GM12801 (cell line): ENCODE measurements around the gene TREX2.

Experiments
- CTCF ChIP-seq: IDR thresholded peaks from one replicate; pipeline ENCODE4 v1.5.1; 2011; ENCODE audit warnings: control low read depth; ENCODE audit not compliant: insufficient read length; ENCODE audit errors: extremely low read depth

TREX2 gene

GRCh38 chrX:153491351-153491914, 45.6 kb upstream of the TREX2 start:
- no peak for TF ChIP-seq CTCF

GRCh38 chrX:153490217-153490930, 44.5 kb upstream of the TREX2 start:
- no peak for TF ChIP-seq CTCF

- TF ChIP-seq CTCF: no peak
Observed at GRCh38 chrX:153488231-153488914, 42.5 kb upstream of the TREX2 start.

GRCh38 chrX:153487590-153488071, 41.8 kb upstream of the TREX2 start:
- no peak for TF ChIP-seq CTCF

GRCh38 chrX:153486171-153486570, 40.3 kb upstream of the TREX2 start:
- no peak for TF ChIP-seq CTCF

GRCh38 chrX:153485396-153486080, 39.7 kb upstream of the TREX2 start:
- TF ChIP-seq CTCF: no peak

- no peak for TF ChIP-seq CTCF
Observed at GRCh38 chrX:153482376-153483015, 36.6 kb upstream of the TREX2 start.
